GM12878 (cell line): ENCODE results near the gene CELF2. TPM values are rescaled to one million over a fixed set of nuclear protein-coding genes. Genes with fewer than 3 reads are reported as not detected.
A peak's percentile ranks its signal among the peaks of the same experiment; 100 is the strongest.

ENCODE experiments used
- ATAC-seq: fragments of 200-7000 bp; cut with Tn5 transposase; 3 replicates; pipeline ENCODE4 v1.9.1; 2020; ENCODE audit warnings: mild to moderate bottlenecking, moderate library complexity
- BruUV-seq: library from RNA; stranded (reverse); fragments of 400-500 nt; replicated peaks from 2 replicates; lab custom pipeline; 2021; lab: Mats Ljungman, UMichigan
- CTCF ChIA-PET: fragments of 300-600 bp; sonication (Branson Sonifier 250); formaldehyde crosslinking; extraction: SDS; loops from one replicate; lab custom pipeline; 2021; ENCODE audit warnings: inconsistent platforms; lab: Yijun Ruan, JAX
- POLR2A ChIA-PET: fragments of 350-600 bp; formaldehyde crosslinking; extraction: SDS; loops from one replicate; lab custom pipeline; 2021; ENCODE audit warnings: inconsistent platforms; lab: Charles Lee
- RAD21 ChIA-PET: fragments of 300-600 bp; sonication (Branson Sonifier 250); formaldehyde crosslinking; loops from one replicate; lab custom pipeline; 2023; ENCODE audit warnings: antibody characterized with exemption; ENCODE audit not compliant: unreplicated experiment; lab: Charles Lee
- SMC1A ChIA-PET: fragments of 300-600 bp; sonication (Branson Sonifier 250); formaldehyde crosslinking; loops from one replicate; lab custom pipeline; 2023; ENCODE audit not compliant: unreplicated experiment, uncharacterized antibody; lab: Charles Lee
- DNase-seq: peaks from one replicate; pipeline ENCODE4 v3.0.0-alpha.2; 2011; ENCODE audit warnings: low read depth, low spot score
- FAIRE-seq: peaks from 3 replicates; lab custom pipeline; 2011; peaks lifted over from hg19 to GRCh38; lab: Jason Lieb, UNC
- H2AFZ ChIP-seq: 2 replicates; pipeline ENCODE4 v1.6.0; 2011; ENCODE audit warnings: low read depth, low read length, control low read depth; ENCODE audit not compliant: control insufficient read depth
- H3K27ac ChIP-seq: 2 replicates; pipeline ENCODE4 v1.5.1; 2011; ENCODE audit warnings: control low read depth; ENCODE audit not compliant: control insufficient read depth, insufficient read depth
- H3K27me3 ChIP-seq, 2 experiments: replicated peaks in 1 of 2; 2 replicates each; pipeline versions ENCODE4 v1.6.0 to v1.6.1; 2011; ENCODE audit warnings: low read length in 1 of 2; ENCODE audit not compliant: control insufficient read depth in 2 of 2, insufficient read depth in 2 of 2
- H3K36me3 ChIP-seq, 2 experiments: 2 replicates each; pipeline ENCODE4 v1.5.1; 2011; ENCODE audit warnings: low read length in 1 of 2; ENCODE audit not compliant: control insufficient read depth in 2 of 2, insufficient read depth in 2 of 2
- H3K4me1 ChIP-seq: 2 replicates; pipeline ENCODE4 v1.6.1; 2011; ENCODE audit warnings: mild to moderate bottlenecking, low read length, moderate library complexity, mixed read lengths; ENCODE audit not compliant: control insufficient read depth, insufficient read depth
- H3K4me2 ChIP-seq: 2 replicates; pipeline ENCODE4 v1.6.0; 2011; ENCODE audit warnings: control low read depth; ENCODE audit not compliant: control insufficient read depth, insufficient read depth
- H3K4me3 ChIP-seq: fragments of 200-600 bp; sonication (generic); 2 replicates; pipeline ENCODE4 v1.5.1; 2016
- H3K79me2 ChIP-seq: 2 replicates; pipeline ENCODE4 v1.6.0; 2011; ENCODE audit warnings: low read length; ENCODE audit not compliant: control insufficient read depth, insufficient read depth
- H3K9ac ChIP-seq: 2 replicates; pipeline ENCODE4 v1.8.0; 2011; ENCODE audit warnings: low read length, control low read depth, mixed read lengths; ENCODE audit not compliant: control insufficient read depth, insufficient read depth
- H3K9me3 ChIP-seq: replicated peaks from 3 replicates; pipeline ENCODE4 v1.5.1; 2011; ENCODE audit warnings: mild to moderate bottlenecking, low read length; ENCODE audit not compliant: control insufficient read depth, insufficient read depth
- H4K20me1 ChIP-seq: 2 replicates; pipeline ENCODE4 v1.6.0; 2011; ENCODE audit not compliant: control insufficient read depth, insufficient read depth
- BACH1 ChIP-seq: fragments of 450-650 bp; IDR thresholded peaks from 2 replicates; pipeline ENCODE4 v1.6.1; 2017; ENCODE audit warnings: mild to moderate bottlenecking, borderline replicate concordance
- BCLAF1 ChIP-seq: fragments of 450-650 bp; IDR thresholded peaks from 2 replicates; pipeline ENCODE4 v1.6.1; 2017; ENCODE audit warnings: antibody characterized with exemption, mild to moderate bottlenecking, moderate library complexity
- CBX3 ChIP-seq: fragments of 200-600 bp; sonication (generic); IDR thresholded peaks from 2 replicates; pipeline ENCODE4 v1.6.1; 2016; ENCODE audit warnings: low read depth, borderline replicate concordance
- CBX5 ChIP-seq: sonication (generic); IDR thresholded peaks from 2 replicates; pipeline ENCODE4 v1.6.1; 2016; ENCODE audit warnings: low read depth, moderate library complexity, mild to moderate bottlenecking, inconsistent platforms
- EED ChIP-seq: sonication (generic); IDR thresholded peaks from 2 replicates; pipeline ENCODE4 v1.6.1; 2016; ENCODE audit warnings: antibody characterized with exemption, low read depth
- IKZF2 ChIP-seq, 2 experiments: fragments of 450-650 bp; IDR thresholded peaks; 2 replicates each; pipeline ENCODE4 v1.6.1; 2017; ENCODE audit warnings: mild to moderate bottlenecking in 2 of 2, moderate library complexity in 2 of 2
- IRF5 ChIP-seq: fragments of 450-650 bp; IDR thresholded peaks from 2 replicates; pipeline ENCODE4 v1.6.1; 2017; ENCODE audit warnings: borderline replicate concordance
- MEF2B ChIP-seq: fragments of 450-650 bp; IDR thresholded peaks from 2 replicates; pipeline ENCODE4 v1.6.1; 2018; ENCODE audit warnings: mild to moderate bottlenecking, moderate library complexity; ENCODE audit not compliant: partially characterized antibody, poor library complexity, severe bottlenecking
- NR2F1 ChIP-seq: fragments of 450-650 bp; conservative IDR thresholded peaks from 2 replicates; pipeline ENCODE4 v1.6.1; 2017; ENCODE audit warnings: mild to moderate bottlenecking
- SMARCA5 ChIP-seq: fragments of 450-650 bp; IDR thresholded peaks from 2 replicates; pipeline ENCODE4 v1.6.1; 2017; ENCODE audit warnings: mild to moderate bottlenecking
- SP1 ChIP-seq: IDR thresholded peaks from one replicate; pipeline ENCODE4 v1.6.1; 2011; ENCODE audit warnings: low read depth, low read length
- ZNF622 ChIP-seq: fragments of 450-650 bp; IDR thresholded peaks from 2 replicates; pipeline ENCODE4 v1.6.1; 2017; ENCODE audit warnings: mild to moderate bottlenecking, inconsistent platforms
- ZNF687 ChIP-seq: fragments of 450-650 bp; IDR thresholded peaks from 2 replicates; pipeline ENCODE4 v1.6.1; 2017; ENCODE audit warnings: mild to moderate bottlenecking, moderate library complexity
- WGBS: methylation state at CpG from one replicate; pipeline ENCODE4 v1.1.6; 2016; ENCODE audit warnings: low lambda C conversion rate; ENCODE audit not compliant: insufficient replicate concordance, insufficient coverage; ENCODE audit errors: missing lambda C conversion rate; 5-methylcytosine and 5-hydroxymethylcytosine counted together
- in situ Hi-C: fragments of 300-500 bp; cut with MboI; formaldehyde crosslinking; loops from 9 replicates; pipeline ENCODE4 v1.14.3; 2018; ENCODE audit warnings: mixed read lengths
- intact Hi-C: fragments of 100-400 bp; cut with micrococcal nuclease; formaldehyde crosslinking; loops from one replicate; pipeline ENCODE4 v1.14.2; 2022; ENCODE audit not compliant: unreplicated experiment
- polyA plus RNA-seq, 11 experiments: library from polyadenylated mRNA; depleted of rRNA in 4 of 11; unstranded in 6 of 11; stranded (reverse) in 5 of 11; fragments of >200 nt; fragmentation: Nextera tagmentation in 4 of 11; fragmentation: Illumina TruSeq in 1 of 11; extraction: Ambion mirVana in 4 of 11; extraction: Trizol in 1 of 11; gene quantifications; 1 replicate in 1 of 11; 2 replicates in 10 of 11; pipeline versions ENCODE4 v1.2.1 to v1.2.3, GENCODE V29; 2011 to 2016; ENCODE audit warnings: inconsistent platforms in 2 of 11, missing spikeins in 2 of 11, low read depth in 1 of 11
- total RNA-seq, 4 experiments: library from RNA; depleted of rRNA in 3 of 4; stranded (reverse); fragments of >200 nt in 3 of 4; fragmentation: Illumina TruSeq in 1 of 4; extraction: Trizol in 1 of 4; gene quantifications; 2 replicates each; pipeline versions ENCODE4 v1.2.1 to v1.2.3, GENCODE V29; 2013 to 2021

CELF2 gene
- total and polyA plus RNA-seq, 10 of the 15 experiments (the other 5 are each of a cell fraction or from before 2014, with no cell fraction given), result 20.8 to 129 (median 86.3) TPM

GRCh38 chr10:11178606-11179515 is 161.2 kb downstream of the CELF2 start:
- Histone ChIP-seq H3K79me2 (peaks cover 100% of the 10 kb centered on the region), H4K20me1 (no peaks in the 10 kb centered on the region; the same call in 1 of the 2 replicates), H3K27ac (peak overlapping the region; percentile 95), H3K4me2 (peak overlapping the region; percentile 98), H2AFZ (no peak overlapping the region), H3K36me3 (peaks cover 21 to 45% of the 10 kb centered on the region in 2 experiments), H3K9me3 (peaks cover 10% of the 10 kb centered on the region; the same call in 2 of the 3 replicates), H3K27me3 (no peaks in the 10 kb centered on the region), H3K9ac (peak overlapping the region; percentile 78), H3K4me1 (peaks cover 71% of the 10 kb centered on the region), H3K4me3 (peak overlapping the region; percentile 57)
- FAIRE-seq, result peak; percentile 64
- RAD21 ChIA-PET, result interaction anchor here (0.5 to 8.5 kb wide), 19 partner anchors 8 to 503 kb away, joined by 3 to 212 read pairs (median 5); no protein-coding TSS in a partner anchor
- BruUV-seq, result no TSS peak
- POLR2A ChIA-PET, result interaction anchor here (0.7 to 8.7 kb wide), 21 partner anchors 9 to 92 kb away, joined by 3 to 130 read pairs (median 6); no protein-coding TSS in a partner anchor
- under 1% methylated on average over 17 of the region's 17 CpGs for WGBS
- in situ Hi-C loops (loop anchor here (10.0 kb wide), 2 partner anchors 506 to 866 kb away; partner anchors contain the start of gene UPF2), intact Hi-C loops (loop anchor here (1.0 to 10.0 kb wide), 7 partner anchors 14 to 506 kb away; no protein-coding TSS in a partner anchor)
- SMC1A ChIA-PET, result interaction anchor here (0.6 to 18.3 kb wide), 35 partner anchors 8 to 167 kb away, joined by 3 to 417 read pairs (median 5); no protein-coding TSS in a partner anchor
- DNase-seq, result peak; percentile 98
- CTCF ChIA-PET, result interaction anchor here (0.6 to 13.9 kb wide), 21 partner anchors 10 to 102 kb away, joined by 3 to 114 read pairs (median 6); no protein-coding TSS in a partner anchor
- peak; percentile 85 for ATAC-seq
- TF ChIP-seq BACH1 (no peak), EED (peak; percentile 96), ZNF687 (peak; percentile 98), IKZF2 (IDR thresholded peaks at IDR 0.05) (peak; percentile 96), IRF5 (no peak), SMARCA5 (peak; percentile 90), ZNF622 (no peak), CBX3 (no peak), CBX5 (no peak), BCLAF1 (no peak), MEF2B (peak; percentile 96), NR2F1 (peak; percentile 94), SP1 (peak; percentile 86)
